GM19099 (cell line): Measurements from ENCODE around the gene COQ8A.

Source experiments
- POLR2A ChIP-seq: IDR thresholded peaks from 3 replicates; pipeline ENCODE4 v1.6.1; 2011; ENCODE audit warnings: low read depth; ENCODE audit not compliant: insufficient read length; ENCODE audit errors: extremely low read depth

The COQ8A gene

DNA sequence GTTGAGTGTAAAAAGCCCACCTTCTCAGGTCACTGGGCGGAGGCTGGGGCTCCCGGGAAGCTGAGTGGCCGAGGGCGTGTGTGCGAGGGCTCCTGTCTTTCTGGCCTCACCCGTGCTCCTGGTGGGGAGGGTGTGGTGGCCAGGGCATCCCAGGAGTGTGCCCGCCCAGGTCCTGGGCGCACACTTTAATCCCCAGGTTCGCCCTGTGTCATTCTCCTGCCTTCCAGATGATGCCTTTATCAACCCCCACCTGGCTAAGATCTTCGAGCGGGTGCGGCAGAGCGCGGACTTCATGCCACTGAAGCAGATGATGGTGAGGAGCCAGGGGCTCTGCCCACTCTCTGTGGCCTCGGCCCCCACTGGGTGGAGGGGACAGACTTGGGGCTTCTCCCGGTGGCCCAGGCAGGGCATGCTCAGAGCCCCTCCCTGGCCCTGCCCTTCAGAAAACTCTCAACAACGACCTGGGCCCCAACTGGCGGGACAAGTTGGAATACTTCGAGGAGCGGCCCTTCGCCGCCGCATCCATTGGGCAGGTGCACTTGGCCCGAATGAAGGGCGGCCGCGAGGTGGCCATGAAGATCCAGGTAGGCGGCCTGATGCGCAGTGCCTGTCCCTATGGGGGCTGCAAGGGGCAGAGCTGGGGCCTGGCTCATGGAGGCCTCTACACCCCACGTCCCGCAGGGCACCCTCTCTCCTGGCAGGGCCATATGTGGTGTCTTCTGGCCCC, 42.5 kb downstream of the COQ8A start:
- no peak for TF ChIP-seq POLR2A

DNA sequence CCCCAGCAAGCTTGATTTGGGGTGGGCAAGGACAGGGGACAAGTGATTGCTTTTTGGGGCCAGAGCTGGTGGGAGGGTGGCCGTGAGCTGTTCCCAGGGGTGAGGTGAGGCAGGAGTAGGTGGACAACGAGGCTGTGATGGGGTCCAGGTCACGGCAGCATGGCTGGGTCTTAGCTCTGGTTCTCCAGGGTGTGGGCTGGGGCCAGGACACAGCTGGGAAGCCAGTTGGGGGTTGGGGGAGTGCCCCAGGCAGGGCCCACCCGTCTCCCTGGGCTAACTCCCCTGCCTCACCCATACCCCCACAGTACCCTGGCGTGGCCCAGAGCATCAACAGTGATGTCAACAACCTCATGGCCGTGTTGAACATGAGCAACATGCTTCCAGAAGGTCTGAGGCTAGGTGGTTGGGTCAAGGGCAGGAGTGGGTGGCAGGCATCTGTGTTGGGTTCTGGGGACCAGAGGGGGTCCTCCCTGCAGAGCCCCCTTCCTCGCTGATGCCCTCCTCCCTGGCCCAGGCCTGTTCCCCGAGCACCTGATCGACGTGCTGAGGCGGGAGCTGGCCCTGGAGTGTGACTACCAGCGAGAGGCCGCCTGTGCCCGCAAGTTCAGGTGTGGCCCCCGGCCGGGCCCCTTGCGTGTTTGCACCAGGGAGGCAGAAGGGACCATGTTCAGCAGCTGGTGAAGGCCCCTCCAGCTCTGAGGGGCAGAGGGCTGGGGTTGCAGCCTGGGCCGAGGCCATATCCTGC, 43.3 kb downstream of the COQ8A start:
- no peak for TF ChIP-seq POLR2A

DNA sequence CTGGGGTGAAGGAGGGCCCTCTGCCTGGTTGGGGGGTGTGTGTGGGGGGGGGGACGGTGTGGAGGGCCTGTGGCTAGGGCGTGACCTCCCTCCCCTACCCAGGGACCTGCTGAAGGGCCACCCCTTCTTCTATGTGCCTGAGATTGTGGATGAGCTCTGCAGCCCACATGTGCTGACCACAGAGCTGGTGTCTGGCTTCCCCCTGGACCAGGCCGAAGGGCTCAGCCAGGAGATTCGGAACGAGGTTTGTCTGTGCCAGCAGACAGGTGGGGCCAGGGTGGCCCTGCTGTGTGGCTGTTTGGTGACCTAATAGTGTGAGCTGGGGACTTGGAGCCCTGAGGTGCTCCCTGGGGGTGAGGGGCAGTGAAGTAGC, 43.9 kb downstream of the COQ8A start:
- TF ChIP-seq POLR2A: no peak

DNA sequence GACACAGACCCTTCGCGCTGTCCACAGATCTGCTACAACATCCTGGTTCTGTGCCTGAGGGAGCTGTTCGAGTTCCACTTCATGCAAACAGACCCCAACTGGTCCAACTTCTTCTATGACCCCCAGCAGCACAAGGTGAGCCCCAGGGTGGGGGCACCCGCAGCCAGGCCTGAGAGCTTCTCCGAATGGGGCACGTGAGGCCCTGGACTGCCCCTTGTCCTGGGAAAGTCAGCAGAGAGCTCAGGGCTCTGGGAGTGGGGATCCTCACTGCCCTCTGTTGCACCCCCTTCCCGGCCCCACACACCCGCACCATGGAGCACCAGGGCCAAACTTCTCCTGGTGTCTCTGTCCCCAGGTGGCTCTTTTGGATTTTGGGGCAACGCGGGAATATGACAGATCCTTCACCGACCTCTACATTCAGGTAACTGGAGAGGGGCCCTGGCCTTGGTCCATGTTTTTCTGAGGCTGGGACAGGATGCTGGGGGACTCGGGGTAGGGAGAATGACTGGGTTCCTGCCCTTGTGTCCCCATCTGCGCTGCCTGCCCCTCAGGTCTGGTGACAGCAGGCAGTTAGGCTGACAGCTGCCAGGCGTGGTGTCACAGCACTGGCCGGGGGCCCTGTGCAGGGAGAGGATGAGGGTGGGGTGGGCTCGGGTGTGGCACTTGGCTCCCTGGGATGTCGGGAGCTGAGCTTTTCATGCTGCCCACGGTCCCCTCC, 44.6 kb downstream of the COQ8A start:
- no peak for TF ChIP-seq POLR2A

DNA sequence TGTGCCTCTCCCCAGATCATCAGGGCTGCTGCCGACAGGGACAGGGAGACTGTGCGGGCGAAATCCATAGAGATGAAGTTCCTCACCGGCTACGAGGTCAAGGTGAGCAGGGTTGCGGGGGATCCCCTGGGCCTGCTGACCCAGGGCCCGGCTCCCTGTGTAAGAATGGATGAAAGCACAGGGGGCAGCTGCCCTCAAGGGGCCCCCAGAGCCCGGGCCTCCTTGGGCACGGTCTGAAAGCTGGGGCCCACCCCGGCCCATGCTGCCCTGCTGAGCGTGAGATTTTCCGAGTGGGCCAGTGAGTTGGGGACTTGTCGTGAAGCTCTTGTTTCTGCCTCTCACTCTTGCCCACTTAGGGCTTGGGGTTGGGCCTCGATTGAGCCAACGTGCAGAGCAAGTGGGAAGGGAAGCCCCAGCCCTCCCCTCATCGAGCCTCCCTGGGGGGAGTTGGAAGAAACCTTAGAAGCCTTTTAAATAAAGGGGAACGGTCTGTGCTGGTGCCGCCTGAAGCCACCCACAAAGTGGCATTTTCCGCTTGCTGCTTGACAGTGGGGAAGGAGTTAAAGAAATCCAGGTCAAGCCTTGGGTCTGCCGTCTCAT, 45.2 kb downstream of the COQ8A start:
- TF ChIP-seq POLR2A: no peak

DNA sequence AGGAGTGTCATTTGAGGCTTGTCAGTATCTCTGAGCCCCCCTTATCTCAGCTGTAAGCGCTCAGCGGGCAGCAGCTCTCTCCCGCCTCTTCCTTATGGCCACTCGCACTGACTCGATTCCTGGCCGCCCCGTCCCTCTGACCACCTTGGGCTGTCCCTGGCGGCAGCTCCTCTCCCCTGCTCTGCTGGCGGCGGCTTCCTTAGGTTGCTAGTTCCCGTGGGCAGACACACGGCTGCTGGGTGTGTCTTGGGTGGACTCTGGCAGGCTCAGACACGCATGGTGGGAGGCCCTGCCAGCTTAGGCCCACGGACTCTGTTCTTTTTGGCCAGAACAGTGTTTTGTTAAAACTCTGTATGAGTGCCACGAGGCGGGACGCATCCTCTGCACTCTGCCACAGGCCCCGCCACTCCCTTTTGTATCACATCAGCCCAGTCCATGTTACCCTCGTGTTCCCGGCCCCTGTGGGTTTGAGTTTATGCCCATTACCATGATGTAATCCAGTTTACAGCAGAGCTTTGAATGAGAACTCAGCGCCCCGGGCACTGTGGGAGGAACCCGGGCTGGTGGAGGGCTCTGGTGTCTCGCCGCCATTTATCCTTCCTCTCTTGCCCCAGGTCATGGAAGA, 45.9 kb downstream of the COQ8A start:
- no peak for TF ChIP-seq POLR2A

DNA sequence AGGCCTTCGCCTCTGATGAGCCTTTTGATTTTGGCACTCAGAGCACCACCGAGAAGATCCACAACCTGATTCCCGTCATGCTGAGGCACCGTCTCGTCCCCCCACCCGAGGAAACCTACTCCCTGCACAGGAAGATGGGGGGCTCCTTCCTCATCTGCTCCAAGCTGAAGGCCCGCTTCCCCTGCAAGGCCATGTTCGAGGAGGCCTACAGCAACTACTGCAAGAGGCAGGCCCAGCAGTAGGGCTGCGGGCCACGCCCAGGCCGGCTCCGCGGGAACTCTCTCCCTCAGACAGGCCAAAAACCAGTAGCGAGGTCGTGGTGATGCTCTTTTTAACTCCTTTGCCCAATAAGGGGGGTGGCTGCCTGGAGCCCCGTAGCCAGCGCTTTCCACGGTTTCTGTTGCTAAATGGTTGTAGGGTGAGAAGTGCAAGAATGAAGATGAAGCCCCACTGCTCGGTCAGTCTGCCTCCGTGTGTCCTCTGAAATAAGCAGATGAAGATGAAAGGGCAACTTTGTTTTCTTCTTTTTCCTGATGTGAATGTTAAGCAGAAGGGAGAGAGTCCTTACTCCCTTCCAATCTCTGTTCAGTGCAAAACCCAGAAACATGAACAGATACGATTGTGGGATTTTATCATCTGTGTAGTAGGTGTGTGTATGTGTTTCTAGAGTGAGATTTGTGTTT, 46.5 kb downstream of the COQ8A start:
- TF ChIP-seq POLR2A: no peak

DNA sequence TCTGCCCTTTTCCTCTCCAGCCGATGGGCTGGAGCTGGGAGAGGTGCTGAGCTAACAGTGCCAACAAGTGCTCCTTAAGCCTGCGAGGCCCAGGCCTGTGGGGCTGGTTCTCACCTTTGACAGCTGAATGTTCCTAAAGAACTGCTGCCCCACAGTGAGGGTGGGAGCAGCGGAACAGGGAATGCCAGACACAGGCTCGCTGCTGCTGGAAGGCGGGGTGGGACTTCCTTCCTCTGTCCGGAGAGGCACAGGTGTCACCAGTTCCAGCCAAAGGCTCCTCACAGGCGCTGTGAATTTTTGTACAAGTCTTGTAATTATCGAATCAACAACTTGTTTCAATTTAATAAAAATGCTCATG, 47.1 kb downstream of the COQ8A start:
- no peak for TF ChIP-seq POLR2A

DNA sequence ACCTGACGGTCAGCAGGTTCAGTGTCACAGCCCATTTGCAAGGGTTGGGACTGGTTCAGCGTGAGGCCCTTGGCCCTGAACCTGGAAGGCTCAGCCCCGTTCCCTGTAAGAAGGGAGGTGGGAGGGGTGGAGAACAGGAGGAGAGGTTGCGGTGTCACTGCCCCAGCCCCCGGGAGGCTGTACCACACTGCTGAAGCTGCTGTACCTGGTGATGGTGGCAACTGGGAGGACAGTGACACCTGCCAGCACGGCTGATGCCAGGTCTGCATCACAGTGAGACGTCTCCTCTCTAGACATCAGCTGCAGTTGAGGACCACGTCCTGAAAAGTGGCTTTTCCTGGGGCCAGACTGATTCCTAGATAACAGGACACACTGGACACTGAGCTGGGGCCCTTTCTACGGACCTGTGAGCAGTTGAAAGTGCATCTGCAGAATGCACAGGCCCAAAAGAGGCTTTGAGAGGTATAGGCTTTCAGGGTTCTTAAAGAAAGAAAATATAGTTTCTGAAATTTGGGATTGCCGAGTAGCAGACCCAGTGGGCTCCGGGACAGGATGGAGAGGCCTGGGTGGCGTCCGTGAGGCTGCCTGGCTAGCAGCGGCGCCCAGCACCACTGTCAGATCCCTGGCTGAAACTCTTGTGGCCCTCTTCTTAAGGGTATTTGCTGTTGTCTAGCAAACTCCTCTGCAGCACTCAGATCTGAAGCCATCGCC, 47.7 kb downstream of the COQ8A start:
- no peak for TF ChIP-seq POLR2A

DNA sequence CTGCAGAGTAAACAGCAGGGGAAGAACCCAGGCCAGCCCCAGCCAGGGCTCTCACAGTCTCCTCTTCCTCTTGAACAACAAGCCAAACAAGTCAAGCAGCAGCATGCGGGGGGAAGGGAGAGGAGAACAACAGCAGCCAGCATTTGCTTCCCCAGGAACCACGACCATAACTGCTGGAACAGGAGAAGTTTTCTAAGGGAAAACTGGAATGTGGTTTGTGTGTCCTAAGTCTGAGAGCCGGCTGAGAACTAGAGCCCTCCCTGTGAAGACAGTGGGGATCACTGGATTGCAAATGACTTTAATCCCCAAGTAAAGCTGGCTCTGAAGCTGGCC, 48.2 kb downstream of the COQ8A start:
- TF ChIP-seq POLR2A: no peak

DNA sequence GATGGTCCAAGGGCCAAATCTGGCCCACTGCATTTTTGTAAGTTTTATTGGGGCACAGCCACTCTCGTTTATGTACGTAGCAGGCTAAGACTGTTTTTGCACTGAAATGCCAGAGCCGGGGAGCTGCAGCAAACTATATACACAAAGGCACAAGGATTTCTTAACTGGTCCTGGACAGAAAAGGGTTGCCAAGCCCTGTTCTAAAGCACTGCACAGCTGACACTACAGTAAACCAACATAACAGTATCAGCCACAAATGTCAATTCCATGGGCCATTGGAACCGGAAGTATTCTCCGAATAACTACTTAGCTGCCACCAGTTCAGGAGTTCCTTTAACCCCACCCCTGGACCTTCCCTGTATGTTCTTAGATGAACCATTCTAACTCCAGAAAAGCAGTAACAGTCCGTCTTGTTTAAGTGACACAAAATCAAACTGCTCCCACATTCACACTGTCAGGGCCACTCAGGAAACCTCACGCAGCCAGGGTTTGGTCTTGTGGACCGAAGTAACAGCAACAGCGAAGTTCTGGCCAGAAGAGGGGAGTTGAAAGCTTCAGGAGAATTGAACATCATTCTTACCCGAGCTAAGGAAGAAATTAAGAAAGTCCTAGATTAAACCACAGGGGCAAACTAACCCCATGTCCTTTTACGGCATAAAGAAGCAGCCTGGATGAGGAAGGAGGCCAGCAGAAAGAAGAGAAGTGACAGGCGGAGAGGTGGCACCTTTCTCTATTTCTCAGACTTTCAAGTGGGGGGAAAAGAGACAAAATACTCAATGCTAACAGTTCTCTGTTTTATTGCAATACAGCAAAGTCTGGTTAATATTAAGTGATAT, 49.2 kb downstream of the COQ8A start:
- TF ChIP-seq POLR2A: no peak

DNA sequence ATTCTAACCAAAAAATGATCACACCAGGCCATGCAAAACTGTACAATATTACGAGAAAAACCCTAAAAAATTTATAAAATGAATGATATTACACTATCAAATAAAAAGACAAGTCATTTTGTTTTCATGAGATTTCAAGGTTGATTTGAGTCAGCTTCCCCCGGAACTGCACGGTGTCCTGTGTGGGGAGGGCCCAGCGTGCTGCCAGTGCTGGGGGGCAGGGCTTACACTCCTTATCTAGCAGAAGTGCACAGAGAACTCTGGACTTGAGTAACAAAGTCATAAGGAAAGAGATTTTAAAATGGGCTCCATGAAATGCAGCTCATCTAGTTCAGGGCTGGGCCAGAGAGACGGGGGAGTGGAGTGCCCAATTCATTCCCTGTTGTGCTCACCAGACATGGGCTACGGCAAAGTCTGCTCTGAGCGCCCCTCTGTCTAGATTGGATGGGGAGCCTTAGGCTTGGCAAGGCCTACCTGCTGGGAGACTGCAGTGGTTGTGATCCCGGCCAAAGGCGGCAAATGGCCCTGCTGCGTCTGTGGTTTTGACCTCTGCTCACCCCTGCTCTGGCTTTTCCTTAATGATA, 50.1 kb downstream of the COQ8A start:
- TF ChIP-seq POLR2A: no peak

DNA sequence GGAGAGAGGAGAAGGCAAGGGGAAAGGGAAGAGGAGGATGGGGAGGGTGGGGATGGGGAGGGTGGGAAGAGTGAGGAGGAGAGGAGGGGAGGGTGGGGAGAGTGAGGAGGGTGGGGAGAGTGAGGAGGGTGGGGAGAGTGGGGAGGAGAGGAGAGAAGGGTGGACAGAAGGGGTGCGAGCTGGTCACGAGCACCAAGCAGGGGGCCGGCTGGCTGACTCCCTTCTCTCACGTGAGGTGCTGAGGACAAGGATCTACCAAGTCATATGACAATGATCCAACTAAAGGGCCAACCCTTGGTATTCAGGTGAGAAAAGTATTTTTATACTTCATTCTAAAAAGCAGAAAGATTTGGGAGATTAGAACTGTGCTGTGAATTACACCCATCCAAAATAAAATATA, 51.8 kb downstream of the COQ8A start:
- no peak for TF ChIP-seq POLR2A
